ENCODE data around the gene ATAD1. TPM values are rescaled to one million over a fixed set of nuclear protein-coding genes. Genes with fewer than 3 reads are reported as not detected.

Gene ATAD1
- total and polyA plus RNA-seq, 10 of the 15 experiments (the other 5 are each of a cell fraction or from before 2014, with no cell fraction given), result 24.7 to 59.3 (median 41.1) TPM

DNA sequence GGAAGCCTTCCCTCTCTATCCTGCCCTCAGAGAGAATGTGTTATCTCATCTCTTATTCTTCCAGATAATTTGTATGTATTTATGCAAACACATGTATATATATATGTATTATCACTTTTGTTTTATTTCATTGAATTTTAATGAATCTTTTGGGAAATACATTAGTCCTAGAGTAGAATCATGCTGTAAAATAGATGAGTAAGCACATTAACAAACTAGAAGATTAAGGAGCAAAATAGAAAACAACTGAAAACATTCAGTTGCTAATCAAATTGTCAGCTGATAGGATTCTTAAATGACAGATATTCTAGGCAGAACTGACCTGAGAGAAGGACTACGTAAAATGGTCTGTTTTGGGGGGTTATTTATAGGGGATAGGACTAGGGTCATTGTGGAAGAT is 34.1 kb upstream of the ATAD1 start:
- Histone ChIP-seq H3K4me3 (no peak overlapping the region), H3K4me2 (ENCODE audit: control insufficient read depth, insufficient read depth) (no peak overlapping the region), H2AFZ (ENCODE audit: control insufficient read depth, low read depth, low read length) (no peak overlapping the region), H3K4me1 (ENCODE audit: control insufficient read depth, insufficient read depth, low read length) (no peaks in the 10 kb centered on the region), H3K9ac (ENCODE audit: control insufficient read depth, insufficient read depth, low read length) (no peak overlapping the region), H3K79me2 (ENCODE audit: control insufficient read depth, insufficient read depth, low read length) (no peaks in the 10 kb centered on the region), H3K27me3 (replicated peaks in 1 of 2; ENCODE audit: control insufficient read depth in 2 of 2, insufficient read depth in 2 of 2, low read length in 1 of 2) (no peaks in the 10 kb centered on the region), H3K36me3 (ENCODE audit: control insufficient read depth in 2 of 2, insufficient read depth in 2 of 2, low read length in 1 of 2) (no peaks in the 10 kb centered on the region), H3K27ac (ENCODE audit: control insufficient read depth, insufficient read depth) (no peak overlapping the region), H4K20me1 (ENCODE audit: control insufficient read depth, insufficient read depth) (no peaks in the 10 kb centered on the region), H3K9me3 (replicated peaks; ENCODE audit: control insufficient read depth, insufficient read depth, low read length) (no peaks in the 10 kb centered on the region; the same call in 2 of the 3 replicates)
- WGBS (ENCODE audit: insufficient coverage, insufficient replicate concordance, low lambda C conversion rate, missing lambda C conversion rate), result 67% methylated on average over 1 of the region's 1 CpG
- POLR2A ChIA-PET, result no interaction called here
- in situ Hi-C loops (cut with MboI), result no loop called here
- intact Hi-C loops (cut with micrococcal nuclease; ENCODE audit: unreplicated experiment), result no loop called here
- RAD21 ChIA-PET (ENCODE audit: unreplicated experiment), result interaction anchor here (1.2 to 2.0 kb wide), 2 partner anchors 437 to 536 kb away, joined by 3 to 10 read pairs; no protein-coding TSS in a partner anchor
- no peak for ATAC-seq
- DNase-seq (ENCODE audit: low read depth, low spot score), result no peak
- CTCF ChIA-PET, result interaction anchor here (0.8 to 5.1 kb wide), 9 partner anchors 9 to 701 kb away, joined by 3 to 47 read pairs (median 5); no protein-coding TSS in a partner anchor
- TF ChIP-seq SMAD5 (IDR thresholded peaks at IDR 0.05; ENCODE audit: low read depth) (no peak), POU2F2 (IDR thresholded peaks at IDR 0.05; ENCODE audit: borderline replicate concordance, low read depth, low read length) (no peak), ZBTB33 (IDR thresholded peaks at IDR 0.05) (no peak), TARDBP (IDR thresholded peaks at IDR 0.05; ENCODE audit: borderline replicate concordance) (no peak), TAF1 (IDR thresholded peaks at IDR 0.05; ENCODE audit: borderline replicate concordance, low read depth, low read length) (no peak), HDAC6 (IDR thresholded peaks at IDR 0.05; ENCODE audit: unreplicated experiment) (no peak), NFXL1 (IDR thresholded peaks at IDR 0.05; ENCODE audit: borderline replicate concordance) (no peak), PRDM15 (CRISPR knock-in tag; IDR thresholded peaks at IDR 0.05) (no peak), GABPA (IDR thresholded peaks at IDR 0.05; ENCODE audit: low read depth) (no peak), JUNB (IDR thresholded peaks at IDR 0.05) (no peak), FOS (IDR thresholded peaks at IDR 0.05; ENCODE audit: borderline replicate concordance, extremely low read depth, insufficient read length) (no peak)
- SMC1A ChIA-PET (ENCODE audit: uncharacterized antibody, unreplicated experiment), result interaction anchor here (1.0 to 4.3 kb wide), 5 partner anchors 13 to 540 kb away, joined by 3 to 27 read pairs (median 3); no protein-coding TSS in a partner anchor
- FAIRE-seq, result no peak
- BruUV-seq (replicated peaks), result no TSS peak

All from GM12878 (cell line).